GM21528 (cell line): ENCODE data around the gene INTS11.

ENCODE experiments used
- ATAC-seq: cut with Tn5 transposase; IDR thresholded peaks from one replicate; pipeline ENCODE4 v1.9.1; 2021; ENCODE audit warnings: mild to moderate bottlenecking, moderate library complexity; ENCODE audit not compliant: unreplicated experiment, low FRiP score

The INTS11 gene

DNA sequence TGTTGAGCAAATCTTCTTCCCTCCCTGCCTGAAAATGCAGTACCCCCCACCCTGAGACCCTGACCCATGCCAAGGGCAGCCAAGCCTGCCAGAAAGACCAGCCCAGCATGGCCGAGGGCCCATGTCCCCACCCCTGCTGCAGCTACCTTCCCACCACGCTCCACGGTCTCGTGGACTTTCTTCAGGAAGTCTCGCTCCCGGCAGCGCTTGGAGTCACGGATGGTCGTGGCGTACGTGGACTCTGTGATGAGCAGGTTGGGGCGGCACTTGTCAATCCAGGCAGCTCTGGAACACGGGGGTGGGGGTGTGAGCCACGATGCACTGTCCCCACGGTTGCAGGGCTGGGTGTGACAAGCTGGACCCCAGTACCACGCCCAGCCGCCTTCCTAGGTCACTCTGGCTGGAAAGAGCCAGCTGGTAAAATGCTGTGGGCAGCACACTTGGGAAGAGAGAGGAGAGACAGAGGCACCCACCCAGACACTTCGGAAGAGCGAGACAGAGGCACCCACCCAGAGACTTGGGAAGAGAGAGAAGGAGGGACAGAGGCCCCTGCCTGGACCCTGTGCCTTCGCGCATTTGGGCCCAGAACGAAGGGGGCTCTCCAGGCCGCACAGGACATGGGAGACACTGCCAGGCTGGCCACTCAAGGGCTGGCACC, 9.7 kb downstream of the INTS11 start:
- no peak for ATAC-seq

DNA sequence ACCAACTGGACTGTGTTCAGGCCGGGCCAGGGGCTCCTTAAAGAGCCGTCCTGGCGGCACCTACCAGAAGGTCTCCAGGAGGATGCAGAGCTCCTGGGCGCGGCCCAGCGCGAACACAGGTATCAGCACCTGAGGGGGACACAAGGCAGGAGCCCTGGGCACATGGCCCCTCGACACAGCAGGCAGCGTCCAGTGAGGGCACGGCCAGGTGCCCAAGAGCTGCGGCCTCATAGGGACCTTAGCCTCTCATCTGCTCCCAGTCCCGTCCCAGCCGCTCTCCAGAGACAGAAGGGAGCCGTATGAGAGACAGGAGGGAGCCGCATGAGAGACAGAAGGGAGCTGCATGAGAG, 10.2 kb downstream of the INTS11 start:
- no peak for ATAC-seq

DNA sequence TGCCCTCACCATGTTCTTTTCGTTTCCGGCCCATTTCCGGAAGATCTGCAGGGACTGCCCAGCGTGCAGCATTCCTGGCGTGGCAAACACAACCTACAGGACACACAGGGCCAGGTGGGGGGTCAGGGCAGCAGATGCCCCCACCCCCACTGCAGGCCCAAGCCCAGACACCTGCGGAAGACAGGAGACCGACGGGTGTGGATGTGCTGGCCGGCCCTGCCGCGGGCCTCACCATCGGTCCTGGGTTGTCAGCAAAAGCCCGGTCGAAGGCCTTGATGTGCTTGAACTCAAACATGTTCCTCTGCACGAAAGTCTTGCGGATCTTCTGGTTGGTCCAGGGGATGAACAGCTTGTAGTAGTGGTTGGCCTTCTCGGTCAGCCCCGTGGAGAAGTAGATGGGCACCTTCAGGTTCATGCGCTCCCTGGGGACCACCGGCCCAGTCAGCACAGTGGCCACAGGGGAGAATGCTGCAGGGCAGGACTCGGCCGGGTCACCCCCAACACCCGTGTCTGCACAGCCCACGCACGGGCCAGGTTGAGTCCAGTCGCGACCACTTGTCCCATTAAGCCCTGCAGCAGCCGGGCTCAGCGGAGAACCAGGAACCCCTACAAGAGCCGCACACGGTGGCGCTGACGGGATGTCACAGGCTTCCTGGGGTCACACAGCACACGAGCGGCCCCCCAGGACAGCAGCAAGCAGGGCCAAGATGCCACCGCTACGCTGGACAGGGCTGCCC, 10.8 kb downstream of the INTS11 start:
- no peak for ATAC-seq

DNA sequence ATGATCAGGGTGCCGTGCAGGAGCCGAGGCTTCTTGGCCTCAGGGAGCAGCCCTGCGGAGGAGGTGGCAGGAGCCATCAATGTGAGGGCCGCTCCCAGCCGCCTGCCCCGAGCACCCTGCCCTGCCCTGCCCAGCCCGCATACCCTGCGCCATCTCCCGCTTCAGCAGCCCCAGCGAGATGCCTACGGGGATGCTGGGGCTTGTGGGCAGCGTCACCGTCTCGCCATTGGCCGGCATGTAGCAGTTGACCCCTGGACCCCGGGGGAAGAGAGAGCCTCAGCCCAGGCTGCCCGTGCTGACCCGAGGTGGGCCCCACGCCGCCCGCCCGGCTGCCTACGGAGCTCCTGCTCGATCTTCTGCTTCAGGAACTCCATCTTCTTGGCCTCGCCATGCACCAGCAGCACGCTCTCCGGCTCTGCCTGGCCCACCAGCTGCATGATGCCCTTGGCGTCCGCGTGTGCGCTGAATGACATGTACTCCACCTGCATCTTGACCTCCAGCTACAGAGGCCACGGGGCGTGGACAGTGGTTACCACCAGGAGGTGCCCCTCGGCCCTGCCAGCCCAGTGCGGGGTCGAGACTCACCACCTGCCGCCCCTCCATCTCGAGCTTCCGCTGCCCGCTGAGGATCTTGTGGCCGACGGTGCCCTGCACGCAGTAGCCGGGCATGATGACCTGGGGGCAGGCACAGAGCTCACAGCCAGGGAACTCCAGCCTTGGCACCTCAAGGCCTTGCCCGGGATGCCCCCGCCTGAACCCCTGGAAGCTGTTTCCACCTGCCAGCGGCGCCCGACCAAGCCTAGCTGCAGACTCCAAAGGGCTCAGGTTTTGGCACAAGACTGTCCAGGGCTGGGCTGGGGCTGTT, 11.8 kb downstream of the INTS11 start:
- no peak for ATAC-seq

DNA sequence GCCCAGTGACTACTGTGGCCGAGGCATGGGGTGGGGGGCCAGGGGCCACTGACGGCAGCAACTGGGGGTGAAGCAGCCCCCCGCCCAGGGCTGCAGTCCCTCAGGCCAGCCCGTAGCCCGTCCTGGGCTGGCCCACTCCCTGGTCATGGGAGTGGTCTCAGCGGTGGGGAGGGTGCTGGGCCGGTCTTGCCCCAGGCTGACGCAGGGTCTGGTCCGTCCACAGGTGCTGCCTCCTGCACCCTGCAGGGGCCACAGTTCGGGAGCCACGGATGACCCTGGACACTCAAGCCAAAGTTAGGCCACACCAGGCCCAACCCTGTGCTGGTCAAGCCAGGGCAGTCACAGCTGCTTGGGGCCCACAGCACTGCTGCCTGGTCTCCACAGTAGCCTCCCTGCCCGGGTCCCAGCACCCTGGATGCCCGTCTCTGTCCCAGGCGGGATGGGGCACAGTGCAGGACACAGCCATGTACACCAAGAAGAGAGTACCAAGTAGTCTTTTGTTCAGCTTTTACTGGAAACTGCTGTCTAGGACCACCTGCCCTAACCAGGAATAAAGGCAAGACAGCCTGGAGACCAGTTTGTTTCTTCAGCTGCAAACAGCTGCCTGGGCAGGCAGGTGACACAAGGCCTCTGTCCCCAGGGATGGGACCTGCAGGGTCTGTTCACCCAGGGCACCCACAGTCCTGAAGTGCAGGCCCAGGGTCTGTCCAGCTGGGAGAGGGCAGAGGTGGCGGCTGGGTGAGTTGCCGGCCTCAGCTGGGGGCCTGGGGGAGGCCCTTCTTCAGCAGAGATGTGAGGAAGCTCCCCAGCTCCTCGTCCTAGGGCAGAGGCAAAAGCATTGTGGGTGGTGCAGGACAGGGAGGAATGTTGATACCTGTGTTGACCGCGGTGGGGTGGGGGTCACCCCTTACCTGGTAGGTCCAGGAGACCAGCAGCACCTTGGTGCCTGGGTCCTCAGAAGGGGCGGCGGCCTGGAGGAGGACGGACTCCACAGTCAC, 13.1 kb downstream of the INTS11 start:
- ATAC-seq, result no peak

DNA sequence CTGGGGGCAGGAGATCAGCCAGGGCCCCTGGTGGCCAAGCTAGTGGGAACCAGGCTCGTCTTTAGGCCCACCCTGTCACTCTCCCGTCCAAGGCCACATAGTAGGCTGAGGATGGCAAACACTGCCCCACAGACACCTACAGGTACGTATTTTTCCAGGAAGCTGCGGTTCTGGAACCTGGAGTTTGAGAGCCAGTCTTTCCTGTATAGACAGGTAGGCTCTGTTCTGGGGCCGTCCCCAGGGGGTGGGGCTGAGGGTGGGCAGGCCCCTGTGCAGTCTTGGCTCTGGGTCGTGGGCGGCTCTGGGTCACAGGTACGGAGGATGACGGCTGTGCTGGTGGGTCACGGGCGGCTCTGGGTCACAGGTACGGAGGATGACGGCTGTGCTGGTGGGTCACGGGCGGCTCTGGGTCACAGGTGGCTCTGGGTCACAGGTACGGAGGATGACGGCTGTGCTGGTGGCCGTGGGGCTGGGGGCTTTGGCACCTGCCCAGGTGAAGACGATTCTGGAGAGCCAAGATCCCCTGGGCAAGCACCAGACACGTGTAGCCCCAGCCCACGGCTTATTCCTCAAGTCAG, 13.9 kb downstream of the INTS11 start:
- no peak for ATAC-seq

DNA sequence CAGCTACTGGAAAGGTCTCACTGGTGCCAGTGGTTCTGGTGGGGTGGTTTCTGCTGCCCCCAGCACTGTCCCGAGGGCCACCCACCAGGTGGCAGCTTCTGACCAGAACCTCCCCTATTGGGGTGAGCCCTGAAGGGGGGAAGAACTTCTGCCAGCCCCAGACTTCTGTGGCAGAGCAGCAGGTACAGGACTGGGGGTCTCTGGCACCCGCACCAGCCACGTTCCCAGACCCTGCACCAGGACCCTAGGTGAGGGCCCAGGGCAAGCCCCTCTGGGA, 14.4 kb downstream of the INTS11 start:
- no peak for ATAC-seq

DNA sequence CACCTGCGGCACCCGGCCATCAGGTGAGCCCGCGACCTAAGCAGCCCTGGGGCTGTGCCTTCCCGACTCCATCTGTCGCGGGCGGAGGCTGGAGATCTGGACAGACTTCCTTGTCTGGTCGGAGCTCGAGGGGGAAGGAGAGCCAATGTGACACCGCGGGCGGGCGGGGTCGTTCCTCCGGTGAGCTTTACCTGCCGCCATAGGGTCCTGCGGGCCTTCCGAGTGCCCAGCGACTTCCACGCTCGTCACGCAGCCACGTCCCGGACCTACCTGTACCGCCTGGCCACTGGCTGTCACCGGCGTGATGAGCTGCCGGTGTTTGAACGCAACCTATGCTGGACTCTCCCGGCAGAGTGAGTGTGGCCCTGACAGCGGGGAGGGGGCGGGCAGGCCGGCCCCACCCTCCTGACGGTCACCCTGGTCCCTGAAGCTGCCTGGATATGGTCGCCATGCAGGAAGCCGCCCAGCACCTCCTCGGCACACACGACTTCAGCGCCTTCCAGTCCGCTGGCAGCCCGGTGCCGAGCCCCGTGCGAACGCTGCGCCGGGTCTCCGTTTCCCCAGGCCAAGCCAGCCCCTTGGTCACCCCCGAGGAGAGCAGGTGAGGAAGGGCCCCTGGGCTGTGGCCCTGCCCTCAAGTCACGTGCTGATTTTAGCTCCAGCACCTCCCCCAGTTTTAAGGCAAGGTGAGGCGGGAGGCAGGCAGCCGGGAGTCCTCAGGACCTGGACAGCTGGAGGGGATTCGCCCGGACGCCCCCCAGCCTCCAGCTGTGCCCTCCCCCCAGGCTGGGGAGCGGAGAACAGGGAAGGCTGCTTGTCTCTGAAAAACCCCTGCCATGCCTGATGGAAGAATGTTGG, 15.0 kb downstream of the INTS11 start:
- ATAC-seq, result no peak

DNA sequence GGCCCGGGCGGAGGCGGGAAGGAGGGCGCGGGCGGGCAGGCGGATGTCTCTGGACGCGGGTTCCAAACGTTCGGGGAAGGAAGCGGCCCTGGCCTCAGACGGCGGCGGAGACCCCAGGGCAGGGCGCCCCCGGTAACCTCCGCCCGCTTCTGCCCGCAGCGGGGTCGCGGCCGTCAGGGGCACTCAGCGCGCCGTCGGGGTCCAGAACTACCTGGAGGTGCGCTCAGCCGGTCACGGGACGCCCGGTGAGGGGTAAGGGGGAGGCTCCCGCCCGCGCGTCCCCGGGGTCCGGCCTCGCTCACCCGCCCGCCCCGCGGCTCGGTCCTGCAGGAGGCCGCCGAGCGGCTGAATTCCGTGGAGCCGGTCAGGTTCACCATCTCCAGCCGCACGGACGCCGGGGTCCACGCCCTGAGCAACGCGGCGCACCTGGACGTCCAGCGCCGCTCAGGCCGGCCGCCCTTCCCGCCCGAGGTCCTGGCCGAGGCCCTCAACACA, 15.7 kb downstream of the INTS11 start:
- peak; percentile 0 for ATAC-seq

DNA sequence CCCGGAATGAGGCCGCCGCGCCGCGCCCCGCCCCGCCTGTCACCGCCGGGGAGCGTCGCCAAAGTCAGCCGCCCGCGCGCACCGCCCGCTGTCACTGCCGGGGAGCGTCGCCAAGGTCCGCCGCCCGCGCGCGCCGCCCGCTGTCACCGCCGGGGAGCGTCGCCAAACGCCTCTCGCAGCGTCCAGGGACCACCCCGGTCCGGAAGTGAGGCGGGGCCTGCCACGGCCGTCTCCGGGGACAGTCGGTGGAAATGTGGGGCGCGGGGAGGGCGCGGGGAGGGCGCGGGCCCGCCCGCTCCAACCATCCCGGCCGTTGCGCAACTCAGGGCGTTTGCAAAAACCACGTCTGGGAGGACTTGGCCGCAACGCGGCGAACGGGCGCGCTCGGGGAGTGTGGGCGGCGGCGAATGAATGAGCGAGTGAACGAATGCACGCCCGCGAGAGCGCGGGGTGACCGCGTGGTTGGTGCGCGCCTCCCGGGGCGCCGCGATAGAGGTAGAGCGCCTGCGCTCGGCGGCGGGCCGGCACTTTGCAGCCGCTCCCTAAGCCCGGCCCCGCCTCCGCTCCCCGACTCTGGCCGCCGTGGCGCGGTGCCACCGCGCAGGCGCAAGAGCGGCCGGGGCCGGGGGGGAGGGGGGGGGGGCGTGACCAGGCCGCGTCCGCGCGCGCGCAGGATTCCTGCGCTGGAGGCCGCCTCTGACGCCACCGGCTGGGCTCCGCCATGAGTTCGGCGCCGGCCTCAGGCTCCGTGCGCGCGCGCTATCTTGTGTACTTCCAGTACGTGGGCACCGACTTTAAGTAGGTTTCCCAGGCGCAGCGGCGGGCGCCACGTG, 16.3 kb downstream of the INTS11 start, which contains the start of the genes ACAP3 and PUSL1:
TSS of gene ACAP3 (minus strand) at position 8 of the 833 bp plus-strand sequence. CDS start 115 bp downstream, outside the sequence.
TSS of gene PUSL1 (plus strand) at position 675 of the 833 bp plus-strand sequence. CDS start at position 722, 47 bp downstream.
- ATAC-seq, result peak; percentile 53

DNA sequence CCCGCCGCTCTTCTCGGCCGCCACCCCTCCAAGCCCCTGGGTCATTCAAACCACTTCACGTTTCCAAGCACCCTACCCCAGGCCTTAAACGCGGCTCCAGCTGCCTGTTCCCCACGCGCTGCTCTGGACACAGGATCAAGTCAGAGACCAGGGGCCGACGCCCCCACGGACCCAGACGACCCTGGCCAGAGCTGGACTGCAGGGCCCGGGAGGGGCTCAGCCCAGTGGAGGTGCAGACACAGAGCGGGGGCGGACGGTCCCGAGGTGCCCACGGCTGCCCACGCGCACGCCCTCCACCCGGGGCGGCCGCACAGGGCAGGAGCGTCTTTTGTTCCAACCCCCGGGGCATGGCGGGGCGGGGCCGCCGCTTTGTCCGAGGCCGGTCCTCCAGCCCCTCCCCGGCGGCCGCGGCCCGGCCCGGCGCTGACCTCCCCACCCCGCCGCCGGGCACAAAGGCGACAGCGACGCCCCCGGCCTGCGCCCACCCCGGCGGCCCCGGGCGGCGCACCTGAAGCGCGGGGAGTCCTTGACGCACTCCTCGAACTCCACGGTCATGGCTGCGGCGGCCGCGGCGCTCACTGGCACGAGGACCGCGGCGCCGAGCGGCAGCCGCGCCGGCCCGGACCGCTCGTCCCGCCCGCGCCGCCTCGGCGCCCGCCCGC, 17.1 kb downstream of the INTS11 start:
- peak; percentile 6 for ATAC-seq

DNA sequence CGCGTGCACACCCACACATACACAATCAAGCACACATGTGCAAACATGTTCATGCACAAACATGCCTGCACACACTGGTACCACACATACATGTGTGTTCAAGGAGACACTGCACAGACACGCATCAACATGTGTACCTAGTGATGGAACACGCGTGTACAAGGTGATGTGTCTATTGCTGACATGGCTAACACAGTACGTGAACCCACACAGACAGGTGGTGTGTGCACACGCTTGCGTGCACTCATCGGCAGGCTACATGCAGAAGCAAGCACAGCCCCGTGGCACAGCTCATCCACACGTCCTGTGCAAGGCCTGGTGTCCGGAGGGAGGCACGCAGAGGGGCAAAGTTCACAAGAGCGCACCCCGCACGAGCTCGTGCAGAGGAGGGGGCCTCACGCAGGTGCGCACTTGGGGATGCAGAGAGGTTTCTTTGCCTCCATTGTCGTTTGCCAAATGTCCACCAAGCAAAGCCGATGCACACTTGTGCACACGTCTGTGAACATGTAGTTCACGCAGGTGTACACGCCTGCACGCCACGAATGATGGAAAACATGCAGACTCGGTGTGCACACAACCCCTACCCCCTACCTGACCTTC, 17.7 kb downstream of the INTS11 start:
- no peak for ATAC-seq

DNA sequence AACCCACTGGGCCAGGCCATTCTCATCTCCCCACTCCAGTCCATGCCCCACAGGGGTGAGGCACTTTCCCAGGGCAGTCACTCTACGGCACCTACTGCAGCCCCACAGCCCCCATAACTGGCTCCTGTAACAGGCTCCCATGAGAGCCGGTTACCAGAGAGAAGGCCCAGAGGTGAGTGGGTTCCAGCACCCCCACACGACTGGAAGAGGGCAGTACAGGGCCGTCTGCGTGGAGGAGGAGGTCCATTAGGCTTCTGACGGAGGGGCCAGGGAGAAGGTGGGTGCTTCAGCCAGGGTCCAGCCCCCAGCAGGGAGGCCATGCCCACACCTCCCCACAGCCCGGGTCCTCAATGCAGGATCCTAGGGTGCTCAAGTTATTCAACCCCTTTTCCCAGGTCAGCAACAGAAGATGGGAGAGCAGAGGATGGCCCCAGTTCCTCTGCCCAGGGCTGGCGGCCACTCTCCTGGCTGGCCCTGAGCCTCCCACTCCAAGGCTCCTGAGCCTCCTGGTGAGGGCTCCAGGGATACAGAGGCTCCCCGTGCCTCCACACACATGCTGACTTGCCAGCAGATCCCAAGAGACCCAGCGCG, 18.3 kb downstream of the INTS11 start:
- no peak for ATAC-seq

DNA sequence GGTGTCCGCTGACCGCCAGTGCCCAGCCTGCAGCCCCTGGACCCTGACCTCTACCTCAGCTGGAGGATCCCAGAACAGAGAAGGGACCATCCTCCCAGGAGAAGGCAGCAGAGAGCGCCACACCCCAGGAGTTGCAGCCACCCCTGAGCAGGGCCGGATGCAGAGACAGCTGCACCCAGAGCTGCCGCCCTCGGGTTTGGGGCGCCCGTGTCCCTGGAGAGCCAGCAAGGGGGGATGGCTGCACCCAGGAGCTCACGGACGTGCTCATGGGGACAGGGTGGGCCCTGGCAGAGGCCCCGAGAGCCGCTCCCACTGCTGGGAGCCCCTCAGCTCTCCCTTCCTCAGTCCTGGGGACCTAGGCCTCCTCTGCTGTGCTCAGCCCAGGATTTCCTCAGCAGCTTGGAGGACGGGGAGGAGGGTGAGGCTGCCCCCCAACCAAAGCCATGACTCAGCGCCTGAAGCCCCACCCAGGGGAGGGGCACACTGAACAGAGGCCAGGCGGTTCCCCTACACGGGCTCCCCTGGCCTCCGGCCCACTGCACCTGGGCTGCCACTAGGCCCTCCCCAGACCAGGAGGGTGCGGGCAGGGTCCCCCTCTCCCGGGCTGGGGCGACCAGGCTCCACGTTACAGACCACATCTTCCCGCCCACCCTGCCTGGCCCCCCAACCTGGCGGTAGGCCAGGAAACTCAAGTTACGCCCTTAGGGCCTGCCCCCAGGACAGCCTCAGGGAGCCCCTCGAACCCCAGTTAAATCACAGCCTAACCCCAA, 19.0 kb downstream of the INTS11 start:
- no peak for ATAC-seq

DNA sequence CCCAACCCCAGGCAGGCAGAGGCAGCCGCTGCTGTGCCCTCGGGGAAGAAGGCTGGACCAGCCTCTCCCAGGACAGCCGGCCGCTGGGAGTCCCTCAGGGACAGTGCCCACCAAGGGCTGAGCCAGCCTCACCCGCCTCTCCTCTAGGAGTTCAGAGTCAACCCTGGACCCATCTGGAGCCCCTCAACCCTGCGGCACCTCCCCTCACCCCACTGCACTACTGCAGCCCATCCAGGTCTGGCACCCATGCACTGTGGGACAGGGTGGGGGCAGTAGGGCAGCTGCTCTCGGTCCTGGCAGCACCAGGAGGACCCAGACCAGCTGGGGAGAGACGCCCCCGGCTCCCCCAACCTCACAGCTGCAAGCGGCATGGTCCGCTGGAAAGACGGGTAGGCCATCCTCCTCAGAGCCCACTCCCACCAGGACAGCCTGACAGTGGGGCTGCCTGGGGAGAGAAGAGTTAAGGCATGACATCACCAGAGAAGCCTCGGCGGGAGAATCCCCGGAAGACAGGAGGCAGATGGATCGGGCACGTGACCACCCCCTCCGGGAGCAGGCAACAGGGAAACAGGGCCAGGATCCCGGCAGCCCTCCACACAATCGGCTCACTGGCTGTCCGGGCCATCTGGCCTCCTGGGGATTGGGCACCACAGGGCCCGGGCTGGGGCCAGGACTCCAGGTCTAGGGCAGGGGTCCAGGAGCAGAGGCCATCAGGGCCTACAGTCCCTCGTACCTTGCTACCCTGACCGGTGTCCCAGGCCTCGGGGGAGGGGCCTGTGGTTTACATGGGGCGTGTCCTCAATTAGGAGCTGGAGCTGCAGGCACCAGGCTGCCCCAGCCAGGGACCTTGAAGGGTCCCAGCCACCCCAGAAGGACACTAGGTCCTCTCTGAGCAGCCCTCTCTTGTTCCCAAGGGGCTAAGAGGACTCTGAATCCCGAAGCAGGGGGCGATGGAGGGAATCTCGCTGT, 19.8 kb downstream of the INTS11 start:
- no peak for ATAC-seq
